H1 (cell line): ENCODE measurements around the gene GOSR1.

Experiments
- ASH2L ChIP-seq: fragments of 200-600, 300-600 bp; sonication (generic); IDR thresholded peaks from one replicate; pipeline ENCODE4 v1.7.1; 2017; ENCODE audit warnings: low read length
- BRCA1 ChIP-seq: IDR thresholded peaks from 2 replicates; pipeline ENCODE4 v1.6.1; 2012; ENCODE audit warnings: low read depth, low read length, improper control_type of control experiment
- CTCF ChIP-seq, 3 experiments: IDR thresholded peaks; 1 replicate in 2 of 3; 2 replicates in 1 of 3; pipeline versions ENCODE4 v1.5.1 to v1.6.1; 2011; ENCODE audit warnings: low read length in 3 of 3, mild to moderate bottlenecking in 3 of 3, inconsistent platforms in 2 of 3, low read depth in 1 of 3, moderate library complexity in 1 of 3; ENCODE audit not compliant: insufficient read depth in 1 of 3; ENCODE audit errors: control extremely low read depth in 1 of 3
- POLR2A ChIP-seq, 2 experiments: IDR thresholded peaks; 1 replicate in 1 of 2; 2 replicates in 1 of 2; pipeline ENCODE4 v1.6.1; 2011; ENCODE audit warnings: low read depth in 2 of 2, low read length in 2 of 2, mild to moderate bottlenecking in 2 of 2; ENCODE audit errors: control extremely low read depth in 1 of 2
- TCF12 ChIP-seq: IDR thresholded peaks from 2 replicates; pipeline ENCODE4 v1.6.1; 2011; ENCODE audit warnings: low read depth, mild to moderate bottlenecking, low read length

GRCh38 chr17:30534938-30535921 lies 58.0 kb downstream of the GOSR1 start:
- TF ChIP-seq BRCA1 (no peak), TCF12 (no peak), CTCF (IDR thresholded peaks at IDR 0.05; ENCODE audit: control extremely low read depth in 1 of 3, insufficient read depth in 1 of 3, low read depth in 1 of 3, low read length in 3 of 3) (no peak), POLR2A (IDR thresholded peaks at IDR 0.05; ENCODE audit: control extremely low read depth in 1 of 2, low read depth in 2 of 2, low read length in 2 of 2) (no peak), ASH2L (no peak)
